Prostate gland (tissue), 2 donors: ENCODE results near the gene LSAMP. TPM values are rescaled to one million over a fixed set of nuclear protein-coding genes. Genes with fewer than 3 reads are reported as not detected.

Experiments
- DNase-seq: peaks from one replicate; pipeline ENCODE4 v3.0.0-alpha.2; 2019; ENCODE audit warnings: low spot score
- H3K27ac ChIP-seq, 2 donors: fragments of 200-600 bp; sonication (generic); 2 replicates each; pipeline ENCODE4 v1.5.1; 2017 to 2019
- H3K27me3 ChIP-seq: fragments of 200-600 bp; sonication (generic); replicated peaks from 2 replicates; pipeline ENCODE4 v1.5.1; 2019; ENCODE audit not compliant: insufficient read depth
- H3K36me3 ChIP-seq, 2 donors: fragments of 200-600 bp; sonication (generic); 1 replicate in 1 of 2; 2 replicates in 1 of 2; pipeline versions ENCODE4 v1.5.1 to v1.8.1; 2017 to 2019
- H3K4me1 ChIP-seq: fragments of 200-600 bp; sonication (generic); replicated peaks from 2 replicates; pipeline ENCODE4 v1.5.1; 2019
- H3K4me3 ChIP-seq, 2 donors: fragments of 200-600 bp; sonication (generic); 2 replicates each; pipeline ENCODE4 v1.5.1; 2017 to 2019
- H3K9me3 ChIP-seq: fragments of 200-600 bp; sonication (generic); 2 replicates; pipeline ENCODE4 v1.5.1; 2017
- POLR2A ChIP-seq: fragments of 450-650 bp; IDR thresholded peaks from one replicate; pipeline ENCODE4 v1.6.1; 2016; ENCODE audit warnings: antibody characterized with exemption, mild to moderate bottlenecking
- POLR2AphosphoS5 ChIP-seq: sonication (generic); formaldehyde crosslinking; IDR thresholded peaks from one replicate; pipeline ENCODE4 v1.6.1; 2017; ENCODE audit warnings: antibody characterized with exemption
- WGBS: methylation state at CpG from one replicate; pipeline ENCODE4 v1.1.5; 2018; 5-methylcytosine and 5-hydroxymethylcytosine counted together
- intact Hi-C: fragments of 100-400 bp; cut with DNase I; formaldehyde crosslinking; loops from one replicate; pipeline ENCODE4 v1.14.2; 2022
- total RNA-seq, 2 donors: library from RNA; depleted of rRNA; stranded (reverse); fragments of >200 nt; gene quantifications; one replicate each; pipeline ENCODE4 v1.1.0, GENCODE V29; 2016
- TF ChIP-seq, protein P1 (sequence below), 4 experiments: fragments of 200-600 bp in 2 of 4; fragments of 450-650 bp in 2 of 4; sonication (generic) in 2 of 4; IDR thresholded peaks; 1 replicate in 3 of 4; 2 replicates in 1 of 4; pipeline ENCODE4 v1.5.1; 2016 to 2019; ENCODE audit warnings: antibody characterized with exemption in 4 of 4, mild to moderate bottlenecking in 2 of 4, moderate library complexity in 2 of 4

The LSAMP gene
- total RNA-seq, 2 donors from 2014 or later, result 15.4 to 38.0 TPM

GRCh38 chr3:115961380-115961779 lies 483.9 kb downstream of the LSAMP start:
- no peaks in the 10 kb centered on the region for H3K36me3 ChIP-seq
- no peak for DNase-seq
- no peaks in the 10 kb centered on the region for H3K4me1 ChIP-seq
- TF ChIP-seq, protein P1, sequence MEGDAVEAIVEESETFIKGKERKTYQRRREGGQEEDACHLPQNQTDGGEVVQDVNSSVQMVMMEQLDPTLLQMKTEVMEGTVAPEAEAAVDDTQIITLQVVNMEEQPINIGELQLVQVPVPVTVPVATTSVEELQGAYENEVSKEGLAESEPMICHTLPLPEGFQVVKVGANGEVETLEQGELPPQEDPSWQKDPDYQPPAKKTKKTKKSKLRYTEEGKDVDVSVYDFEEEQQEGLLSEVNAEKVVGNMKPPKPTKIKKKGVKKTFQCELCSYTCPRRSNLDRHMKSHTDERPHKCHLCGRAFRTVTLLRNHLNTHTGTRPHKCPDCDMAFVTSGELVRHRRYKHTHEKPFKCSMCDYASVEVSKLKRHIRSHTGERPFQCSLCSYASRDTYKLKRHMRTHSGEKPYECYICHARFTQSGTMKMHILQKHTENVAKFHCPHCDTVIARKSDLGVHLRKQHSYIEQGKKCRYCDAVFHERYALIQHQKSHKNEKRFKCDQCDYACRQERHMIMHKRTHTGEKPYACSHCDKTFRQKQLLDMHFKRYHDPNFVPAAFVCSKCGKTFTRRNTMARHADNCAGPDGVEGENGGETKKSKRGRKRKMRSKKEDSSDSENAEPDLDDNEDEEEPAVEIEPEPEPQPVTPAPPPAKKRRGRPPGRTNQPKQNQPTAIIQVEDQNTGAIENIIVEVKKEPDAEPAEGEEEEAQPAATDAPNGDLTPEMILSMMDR (IDR thresholded peaks at IDR 0.05), result no peak
- no peak for TF ChIP-seq POLR2A
- no peak for TF ChIP-seq POLR2AphosphoS5
- no peaks in the 10 kb centered on the region for H3K9me3 ChIP-seq
- no peak overlapping the region for H3K27ac ChIP-seq
- H3K4me3 ChIP-seq, result no peak overlapping the region
- intact Hi-C loops, result no loop called here
- WGBS, result 70% methylated on average over 4 of the region's 4 CpGs
- H3K27me3 ChIP-seq, result no peaks in the 10 kb centered on the region

- Histone ChIP-seq H3K27me3 (no peaks in the 10 kb centered on the region), H3K36me3 (no peaks in the 10 kb centered on the region), H3K27ac (no peak overlapping the region), H3K4me1 (no peaks in the 10 kb centered on the region), H3K9me3 (no peaks in the 10 kb centered on the region), H3K4me3 (no peak overlapping the region)
- WGBS, result 38% methylated on average over 5 of the region's 5 CpGs
- TF ChIP-seq, protein P1 (IDR thresholded peaks at IDR 0.05), result no peak
- no peak for TF ChIP-seq POLR2AphosphoS5
- TF ChIP-seq POLR2A, result no peak
- intact Hi-C loops, result no loop called here
- DNase-seq, result no peak
Observed at GRCh38 chr3:115960799-115961198, 484.5 kb downstream of the LSAMP start.

DNA sequence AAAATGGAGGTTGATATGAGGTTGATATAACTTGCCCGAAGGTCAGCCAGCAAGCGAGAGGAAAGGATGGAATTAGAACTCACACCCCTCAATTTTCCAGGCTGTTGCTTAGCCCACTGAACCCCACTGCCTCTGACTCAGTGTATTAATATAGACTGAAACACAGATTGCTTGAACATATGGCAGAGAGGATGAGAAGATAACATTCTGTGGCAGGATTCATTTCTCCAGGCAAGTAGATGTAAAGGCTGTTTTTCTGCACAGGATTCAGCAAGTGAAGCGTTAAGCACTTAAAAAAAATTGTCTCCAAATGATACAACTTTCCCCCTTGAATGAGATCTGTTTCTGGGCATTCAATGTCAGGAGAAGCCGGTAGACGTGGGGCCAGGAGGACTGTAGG lies 486.8 kb downstream of the LSAMP start:
- Histone ChIP-seq H3K4me1 (no peaks in the 10 kb centered on the region), H3K9me3 (no peaks in the 10 kb centered on the region), H3K36me3 (no peaks in the 10 kb centered on the region), H3K27me3 (no peaks in the 10 kb centered on the region), H3K4me3 (no peak overlapping the region), H3K27ac (no peak overlapping the region)
- 86% methylated on average over 5 of the region's 5 CpGs for WGBS
- intact Hi-C loops, result no loop called here
- TF ChIP-seq POLR2AphosphoS5 (no peak), POLR2A (no peak)
- TF ChIP-seq, protein P1 (IDR thresholded peaks at IDR 0.05), result no peak
- DNase-seq, result no peak

DNA sequence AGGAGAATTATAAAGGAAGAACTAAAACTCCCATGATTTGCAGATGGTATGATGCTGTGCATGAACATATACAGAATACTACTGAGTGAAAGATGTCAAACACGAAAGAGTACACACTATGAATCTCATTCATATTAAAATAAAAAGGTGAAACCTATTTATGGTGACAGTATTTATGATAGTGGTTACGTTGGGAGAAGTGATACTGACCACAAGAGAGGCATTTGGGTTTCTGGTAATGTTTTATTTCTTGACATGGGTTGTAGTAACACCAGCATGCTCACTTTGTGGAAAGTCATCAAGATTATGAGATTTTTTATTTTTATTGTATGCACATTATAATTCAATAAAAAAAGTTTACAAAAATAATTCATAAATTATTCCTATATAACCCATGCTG lies 498.0 kb downstream of the LSAMP start:
- TF ChIP-seq POLR2A (no peak), POLR2AphosphoS5 (no peak)
- TF ChIP-seq, protein P1 (IDR thresholded peaks at IDR 0.05), result no peak
- no peak for DNase-seq
- Histone ChIP-seq H3K4me1 (no peaks in the 10 kb centered on the region), H3K27me3 (no peaks in the 10 kb centered on the region), H3K27ac (no peak overlapping the region), H3K36me3 (no peaks in the 10 kb centered on the region), H3K4me3 (no peak overlapping the region), H3K9me3 (no peaks in the 10 kb centered on the region)
- 72% methylated on average over 2 of the region's 2 CpGs for WGBS
- intact Hi-C loops, result no loop called here

- Histone ChIP-seq H3K27me3 (no peaks in the 10 kb centered on the region), H3K4me1 (no peaks in the 10 kb centered on the region), H3K9me3 (no peaks in the 10 kb centered on the region), H3K27ac (no peak overlapping the region), H3K36me3 (no peaks in the 10 kb centered on the region), H3K4me3 (no peak overlapping the region)
- TF ChIP-seq, protein P1 (IDR thresholded peaks at IDR 0.05), result no peak
- TF ChIP-seq POLR2AphosphoS5 (no peak), POLR2A (no peak)
- WGBS, result 74% methylated on average over 3 of the region's 3 CpGs
- intact Hi-C loops, result no loop called here
- DNase-seq, result no peak
Observed at GRCh38 chr3:115943579-115943978, 501.7 kb downstream of the LSAMP start.
